ENCODE results near the gene RFT1.

Gene RFT1

DNA sequence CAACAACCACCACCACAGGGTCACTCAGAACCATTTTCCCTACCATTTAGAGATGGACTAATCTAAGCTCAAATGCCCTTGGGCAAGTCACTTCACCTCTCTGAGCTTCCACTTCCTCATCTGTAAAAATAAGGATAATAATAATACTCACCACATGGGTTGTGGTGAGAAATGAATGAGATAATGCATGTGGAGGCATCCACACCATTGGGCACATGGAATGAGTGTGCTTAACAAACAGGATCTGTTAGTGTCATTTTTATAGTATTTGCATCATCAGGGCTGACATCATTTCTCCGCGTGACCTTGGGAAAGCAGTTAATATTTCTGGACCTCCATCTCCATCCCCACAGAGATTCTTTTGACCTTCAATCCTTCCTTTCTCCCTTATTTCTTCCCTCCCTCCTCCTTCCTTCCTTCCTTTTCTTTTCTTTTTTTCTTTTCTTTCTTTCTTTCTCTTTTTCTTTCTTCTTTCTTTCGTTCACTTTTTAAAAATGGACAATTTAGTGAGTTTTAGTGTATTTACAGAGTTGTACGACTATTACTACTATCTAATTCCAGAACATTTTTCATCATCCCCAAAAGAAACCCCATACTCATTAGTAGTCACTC lies 7.7 kb upstream of the RFT1 start:
- CTCF ChIA-PET: interaction anchor here (1.4 kb wide), 1 partner anchor 27 kb away, joined by 3 read pairs; no protein-coding TSS in a partner anchor
- DNase-seq (ENCODE audit: extremely low spot score): no peak
- POLR2A ChIA-PET: no interaction called here
- no peak for TF ChIP-seq L3MBTL2 (conservative IDR thresholded peaks at IDR 0.05)

GRCh38 chr3:53137221-53137620 lies 7.0 kb upstream of the RFT1 start:
- CTCF ChIA-PET: interaction anchor here (1.4 kb wide), 1 partner anchor 27 kb away, joined by 3 read pairs; no protein-coding TSS in a partner anchor
- DNase-seq (ENCODE audit: extremely low spot score): no peak
- POLR2A ChIA-PET: no interaction called here
- TF ChIP-seq TARDBP (IDR thresholded peaks at IDR 0.05): no peak
- TF ChIP-seq PKNOX1 (IDR thresholded peaks at IDR 0.05): no peak
- TF ChIP-seq ARNT (IDR thresholded peaks at IDR 0.05): no peak
- TF ChIP-seq FOXA1 (IDR thresholded peaks at IDR 0.05): no peak
- TF ChIP-seq LEF1 (IDR thresholded peaks at IDR 0.05; ENCODE audit: borderline replicate concordance): no peak
- TF ChIP-seq FOXM1 (IDR thresholded peaks at IDR 0.05; ENCODE audit: borderline replicate concordance): no peak
- TF ChIP-seq CTBP1 (IDR thresholded peaks at IDR 0.05; ENCODE audit: borderline replicate concordance): no peak
- no peak for TF ChIP-seq BHLHE40 (IDR thresholded peaks at IDR 0.05; ENCODE audit: borderline replicate concordance)

DNA sequence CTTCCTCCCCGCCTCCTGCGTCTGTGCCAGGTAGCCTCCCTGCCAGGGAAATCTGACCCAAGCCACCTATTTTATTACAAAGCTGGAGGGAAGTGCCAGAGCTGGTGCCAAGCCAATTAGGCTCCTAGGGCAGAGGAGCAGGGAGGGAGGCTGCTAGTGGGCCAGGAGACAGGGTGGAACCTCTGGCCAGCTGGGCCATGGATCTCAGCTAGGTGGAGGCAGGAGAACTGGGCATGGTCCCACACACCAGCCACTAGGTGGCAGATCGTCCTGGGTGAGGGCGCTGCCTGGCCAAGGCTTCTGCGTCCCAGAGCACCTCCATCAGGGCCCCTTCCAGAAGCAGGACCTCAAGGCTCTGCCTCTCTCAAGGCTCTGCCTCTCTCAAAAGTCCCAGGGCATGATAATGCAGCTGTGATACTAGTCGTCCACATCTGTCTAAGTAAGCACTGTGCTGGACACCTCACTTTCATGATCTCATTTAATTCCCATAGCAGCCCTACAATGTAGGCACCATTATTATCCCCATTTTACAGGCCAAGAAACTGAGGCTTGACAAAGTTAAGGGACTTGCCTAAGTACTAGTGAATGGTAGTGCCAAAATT lies 4.5 kb upstream of the RFT1 start:
- ChIA-PET POLR2A (no interaction called here), CTCF (interaction anchor here (0.6 to 2.8 kb wide), 5 partner anchors 20 to 254 kb away, joined by 3 to 12 read pairs (median 4); no protein-coding TSS in a partner anchor)
- peak; percentile 82 for DNase-seq (ENCODE audit: extremely low spot score)
- TF ChIP-seq ARNT (IDR thresholded peaks at IDR 0.05) (no peak), TARDBP (IDR thresholded peaks at IDR 0.05) (no peak), NFRKB (IDR thresholded peaks at IDR 0.05) (no peak), SUZ12 (IDR thresholded peaks at IDR 0.05) (no peak), HDGF (IDR thresholded peaks at IDR 0.05; ENCODE audit: borderline replicate concordance) (no peak), FOXA1 (IDR thresholded peaks at IDR 0.05) (no peak), LEF1 (IDR thresholded peaks at IDR 0.05; ENCODE audit: borderline replicate concordance) (no peak), ELF4 (IDR thresholded peaks at IDR 0.05) (no peak)

- CTCF ChIA-PET: interaction anchor here (0.6 to 1.1 kb wide), 5 partner anchors 18 to 748 kb away, joined by 3 to 5 read pairs (median 3); no protein-coding TSS in a partner anchor
- DNase-seq (ENCODE audit: extremely low spot score): no peak
- TF ChIP-seq ARNT (IDR thresholded peaks at IDR 0.05) (no peak), BHLHE40 (IDR thresholded peaks at IDR 0.05; ENCODE audit: borderline replicate concordance) (no peak), HDGF (IDR thresholded peaks at IDR 0.05; ENCODE audit: borderline replicate concordance) (no peak), CTBP1 (IDR thresholded peaks at IDR 0.05; ENCODE audit: borderline replicate concordance) (no peak), TARDBP (IDR thresholded peaks at IDR 0.05) (no peak), ZNF384 (IDR thresholded peaks at IDR 0.05) (no peak), SUZ12 (IDR thresholded peaks at IDR 0.05) (no peak), NFRKB (IDR thresholded peaks at IDR 0.05) (no peak), FOXK2 (IDR thresholded peaks at IDR 0.05) (no peak), FOXA1 (IDR thresholded peaks at IDR 0.05) (no peak), ELF4 (IDR thresholded peaks at IDR 0.05) (no peak), L3MBTL2 (conservative IDR thresholded peaks at IDR 0.05) (no peak), LEF1 (IDR thresholded peaks at IDR 0.05; ENCODE audit: borderline replicate concordance) (no peak)
- POLR2A ChIA-PET: interaction anchor here (0.8 to 3.3 kb wide), 3 partner anchors 28 to 89 kb away, joined by 3 to 15 read pairs (median 5); partner anchors contain the start of gene PRKCD
These were observed 2.1 kb upstream of the RFT1 start for GRCh38 chr3:53132347-53132746.

DNA sequence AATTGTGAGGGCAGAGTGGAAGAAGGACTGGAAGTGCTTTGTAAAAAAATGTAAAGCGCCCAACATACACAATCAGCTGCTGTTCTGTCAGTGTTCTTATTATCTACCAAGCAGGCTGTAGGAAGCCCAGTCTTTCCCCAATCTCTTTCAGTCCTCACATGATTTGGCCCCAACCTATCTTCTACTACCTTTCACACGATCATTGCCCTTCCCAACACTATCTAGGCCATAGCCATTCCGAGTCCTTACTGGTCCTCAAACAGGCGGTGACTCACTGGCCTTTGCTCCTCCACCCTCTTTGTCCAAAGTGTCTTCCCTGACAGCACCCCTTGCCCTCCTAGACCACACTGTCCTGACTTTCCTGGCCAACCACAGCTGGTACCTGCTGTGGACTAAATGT lies 861 bp upstream of the RFT1 start:
- CTCF ChIA-PET: interaction anchor here (0.8 kb wide), 1 partner anchor 298 kb away, joined by 3 read pairs; no protein-coding TSS in a partner anchor
- no peak for DNase-seq (ENCODE audit: extremely low spot score)
- POLR2A ChIA-PET: interaction anchor here (0.6 to 3.3 kb wide), 5 partner anchors 10 to 65 kb away, joined by 3 to 15 read pairs (median 4); partner anchors contain the start of gene PRKCD
- TF ChIP-seq L3MBTL2 (conservative IDR thresholded peaks at IDR 0.05) (no peak), SUZ12 (IDR thresholded peaks at IDR 0.05) (no peak), FOXK2 (IDR thresholded peaks at IDR 0.05) (no peak), LEF1 (IDR thresholded peaks at IDR 0.05; ENCODE audit: borderline replicate concordance) (no peak), NFRKB (IDR thresholded peaks at IDR 0.05) (no peak), ARNT (IDR thresholded peaks at IDR 0.05) (no peak), FOXA1 (IDR thresholded peaks at IDR 0.05) (no peak), ELF4 (IDR thresholded peaks at IDR 0.05) (no peak), ZNF384 (IDR thresholded peaks at IDR 0.05) (no peak), PKNOX1 (IDR thresholded peaks at IDR 0.05) (no peak), HDGF (IDR thresholded peaks at IDR 0.05; ENCODE audit: borderline replicate concordance) (no peak), TARDBP (IDR thresholded peaks at IDR 0.05) (no peak), FOXM1 (IDR thresholded peaks at IDR 0.05; ENCODE audit: borderline replicate concordance) (no peak), BHLHE40 (IDR thresholded peaks at IDR 0.05; ENCODE audit: borderline replicate concordance) (no peak), CTBP1 (IDR thresholded peaks at IDR 0.05; ENCODE audit: borderline replicate concordance) (no peak), SP1 (IDR thresholded peaks at IDR 0.05) (no peak)

GRCh38 chr3:53129344-53129743 lies 891 bp downstream of the RFT1 start:
- ChIA-PET POLR2A (no interaction called here), CTCF (interaction anchor here (0.6 kb wide), 1 partner anchor 15 kb away, joined by 3 read pairs; no protein-coding TSS in a partner anchor)
- TF ChIP-seq BHLHE40 (IDR thresholded peaks at IDR 0.05; ENCODE audit: borderline replicate concordance) (no peak), ZNF384 (IDR thresholded peaks at IDR 0.05) (no peak), NFRKB (IDR thresholded peaks at IDR 0.05) (no peak), HDGF (IDR thresholded peaks at IDR 0.05; ENCODE audit: borderline replicate concordance) (no peak), FOXK2 (IDR thresholded peaks at IDR 0.05) (no peak), ARNT (IDR thresholded peaks at IDR 0.05) (no peak), TARDBP (IDR thresholded peaks at IDR 0.05) (no peak), SUZ12 (IDR thresholded peaks at IDR 0.05) (no peak), FOXA1 (IDR thresholded peaks at IDR 0.05) (no peak), CTBP1 (IDR thresholded peaks at IDR 0.05; ENCODE audit: borderline replicate concordance) (no peak), SP1 (IDR thresholded peaks at IDR 0.05) (no peak), LEF1 (IDR thresholded peaks at IDR 0.05; ENCODE audit: borderline replicate concordance) (no peak), PKNOX1 (IDR thresholded peaks at IDR 0.05) (no peak), FOXM1 (IDR thresholded peaks at IDR 0.05; ENCODE audit: borderline replicate concordance) (no peak), L3MBTL2 (conservative IDR thresholded peaks at IDR 0.05) (no peak), ELF4 (IDR thresholded peaks at IDR 0.05) (no peak)
- DNase-seq (ENCODE audit: extremely low spot score): no peak
